Nephron progenitor cell (in vitro differentiated cells): ENCODE data around the gene AOC3.

Experiments
- DNase-seq: peaks from one replicate; pipeline ENCODE4 v3.0.0; 2021
- H3K27ac Mint-ChIP-seq: 2 replicates; pipeline ENCODE4 v1.8.0; 2021; ENCODE audit warnings: mild to moderate bottlenecking, moderate library complexity, mixed read lengths
- H3K27me3 Mint-ChIP-seq: 2 replicates; pipeline ENCODE4 v1.8.0; 2021; ENCODE audit warnings: mild to moderate bottlenecking, low read depth, mixed read lengths; ENCODE audit not compliant: poor library complexity
- H3K36me3 Mint-ChIP-seq: 2 replicates; pipeline ENCODE4 v1.8.0; 2021; ENCODE audit warnings: low read depth, mixed read lengths
- H3K4me1 Mint-ChIP-seq: 2 replicates; pipeline ENCODE4 v1.8.0; 2021; ENCODE audit warnings: mixed read lengths
- H3K4me3 Mint-ChIP-seq: 2 replicates; pipeline ENCODE4 v1.8.0; 2021; ENCODE audit warnings: mild to moderate bottlenecking, moderate library complexity, mixed read lengths
- H3K9me3 Mint-ChIP-seq: 2 replicates; pipeline ENCODE4 v1.8.0; 2021; ENCODE audit warnings: mild to moderate bottlenecking, moderate library complexity, mixed read lengths
- CTCF ChIP-seq: fragments of 200-600 bp; sonication (generic); IDR thresholded peaks from 2 replicates; pipeline ENCODE4 v1.5.0; 2021; ENCODE audit warnings: antibody characterized with exemption

Gene AOC3

DNA sequence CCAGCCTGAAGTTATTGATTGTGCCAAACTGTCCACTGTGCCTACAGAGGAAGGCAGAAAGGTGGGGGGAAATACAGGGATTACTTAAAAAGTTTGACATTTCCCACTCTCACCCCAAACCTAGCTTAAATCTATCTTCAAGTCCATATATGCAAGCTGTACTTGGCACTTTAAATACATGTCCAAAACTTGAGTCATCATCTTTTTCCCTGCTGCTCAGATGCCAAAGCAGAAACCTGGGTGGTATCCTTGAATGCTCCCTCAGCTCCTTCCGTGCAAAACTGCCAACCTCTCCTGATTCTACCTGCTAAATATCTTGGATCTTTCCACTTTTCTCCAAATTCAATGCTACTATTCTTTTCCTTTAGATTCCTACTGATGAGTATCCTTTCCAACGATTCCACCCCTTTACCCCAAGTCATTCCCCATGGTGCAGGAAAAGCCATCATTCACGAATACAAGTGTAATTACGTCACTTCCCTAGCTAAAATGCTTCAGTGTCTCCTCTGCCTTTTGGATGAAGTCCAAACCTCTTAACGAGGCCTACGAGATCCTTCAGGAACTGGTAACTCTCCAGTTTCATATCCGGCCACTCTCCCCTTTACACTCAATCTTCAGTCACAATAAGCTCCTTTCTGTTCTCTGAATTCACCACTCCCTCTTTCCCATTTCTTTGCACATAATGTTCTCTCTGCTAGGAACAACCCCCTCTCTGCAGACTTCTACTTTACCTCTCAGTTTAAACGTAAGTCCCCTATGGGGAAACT, 36.2 kb upstream of the AOC3 start:
- Mint-ChIP-seq H3K9me3 (no peaks in the 10 kb centered on the region), H3K27me3 (no peaks in the 10 kb centered on the region), H3K4me3 (no peak overlapping the region), H3K4me1 (no peaks in the 10 kb centered on the region), H3K36me3 (peaks cover 66% of the 10 kb centered on the region), H3K27ac (no peak overlapping the region)
- TF ChIP-seq CTCF, result no peak
- no peak for DNase-seq

GRCh38 chr17:42817866-42818265, 33.1 kb upstream of the AOC3 start:
- H3K27ac Mint-ChIP-seq, result no peak overlapping the region
- DNase-seq, result no peak
- peaks cover 66% of the 10 kb centered on the region for H3K36me3 Mint-ChIP-seq
- no peaks in the 10 kb centered on the region for H3K27me3 Mint-ChIP-seq
- H3K9me3 Mint-ChIP-seq, result no peaks in the 10 kb centered on the region
- TF ChIP-seq CTCF, result no peak
- H3K4me3 Mint-ChIP-seq, result no peak overlapping the region
- peaks cover 13% of the 10 kb centered on the region for H3K4me1 Mint-ChIP-seq

DNA sequence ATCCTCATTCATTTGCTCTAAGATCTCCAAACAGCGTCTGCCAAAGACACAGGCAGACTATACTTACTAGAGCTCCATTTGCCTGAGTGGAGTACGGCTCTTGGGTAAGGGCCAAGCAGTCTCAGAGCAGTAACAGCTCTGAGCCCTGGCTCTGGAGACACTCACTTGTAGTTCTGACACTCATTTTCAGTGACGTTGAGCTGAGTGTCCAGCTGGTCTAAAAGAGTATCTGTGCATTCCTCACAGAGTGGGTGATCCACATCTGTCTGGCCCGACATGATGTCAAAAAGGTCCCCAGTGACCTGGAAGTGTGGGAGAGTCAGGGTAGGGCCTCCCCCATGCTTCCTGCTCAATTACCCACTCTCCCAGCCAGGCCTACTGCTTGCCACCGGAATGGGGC, 32.6 kb upstream of the AOC3 start:
- Mint-ChIP-seq H3K27ac (no peak overlapping the region), H3K27me3 (no peaks in the 10 kb centered on the region), H3K4me1 (peaks cover 16% of the 10 kb centered on the region), H3K36me3 (peaks cover 65% of the 10 kb centered on the region), H3K4me3 (no peak overlapping the region), H3K9me3 (no peaks in the 10 kb centered on the region)
- TF ChIP-seq CTCF, result no peak
- DNase-seq, result no peak

GRCh38 chr17:42819939-42820535, 31.0 kb upstream of the AOC3 start:
- no peak overlapping the region for H3K4me3 Mint-ChIP-seq
- H3K36me3 Mint-ChIP-seq, result peaks cover 49% of the 10 kb centered on the region
- peak; percentile 77 for DNase-seq
- peaks cover 23% of the 10 kb centered on the region for H3K4me1 Mint-ChIP-seq
- H3K27me3 Mint-ChIP-seq, result peaks cover 5% of the 10 kb centered on the region
- peak; percentile 79 for TF ChIP-seq CTCF
- peak overlapping the region; percentile 9 for H3K27ac Mint-ChIP-seq
- no peaks in the 10 kb centered on the region for H3K9me3 Mint-ChIP-seq

DNA sequence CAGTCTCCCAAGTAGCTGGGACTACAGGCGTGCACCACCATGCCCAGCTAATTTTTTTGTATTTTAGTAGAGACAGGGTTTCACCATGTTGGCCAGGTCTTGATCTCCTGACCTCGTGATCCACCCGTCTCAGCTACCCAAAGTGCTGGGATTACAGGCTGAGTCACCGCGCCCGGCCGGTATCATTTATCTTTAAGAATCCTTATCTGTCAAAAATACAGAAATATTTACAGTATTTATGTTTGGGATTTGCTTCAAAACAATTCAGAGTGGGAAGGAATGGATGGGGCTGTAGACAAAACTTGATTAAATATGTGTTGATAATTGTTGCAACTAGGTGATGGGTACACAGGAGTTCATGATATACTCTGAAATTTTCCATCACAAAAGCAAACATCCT, 29.8 kb upstream of the AOC3 start:
- Mint-ChIP-seq H3K4me3 (peak overlapping the region; percentile 12), H3K9me3 (no peaks in the 10 kb centered on the region), H3K27ac (no peak overlapping the region), H3K27me3 (peaks cover 13% of the 10 kb centered on the region), H3K4me1 (peaks cover 23% of the 10 kb centered on the region), H3K36me3 (peaks cover 40% of the 10 kb centered on the region)
- no peak for TF ChIP-seq CTCF
- no peak for DNase-seq

DNA sequence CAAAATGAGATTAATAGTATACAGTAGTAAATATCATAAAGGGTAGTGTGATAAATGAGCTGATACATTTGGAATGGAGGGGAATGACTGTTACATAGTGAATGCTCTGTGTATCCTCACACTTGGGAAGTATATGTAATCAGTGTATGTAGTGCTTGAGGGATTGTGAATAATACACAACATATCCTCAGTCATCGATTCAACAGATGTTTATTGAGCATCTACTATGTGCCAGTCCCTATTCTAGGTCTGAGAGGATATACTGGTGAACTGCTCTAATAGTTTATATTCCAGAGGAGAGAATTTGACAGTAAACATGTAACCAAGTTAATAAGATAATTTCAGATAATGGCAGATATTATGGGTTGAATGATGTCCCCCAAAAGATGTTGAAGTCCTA, 23.5 kb upstream of the AOC3 start:
- peaks cover 53% of the 10 kb centered on the region for H3K27me3 Mint-ChIP-seq
- H3K9me3 Mint-ChIP-seq, result no peaks in the 10 kb centered on the region
- no peak for DNase-seq
- no peak overlapping the region for H3K4me3 Mint-ChIP-seq
- no peaks in the 10 kb centered on the region for H3K36me3 Mint-ChIP-seq
- H3K4me1 Mint-ChIP-seq, result peaks cover 17% of the 10 kb centered on the region
- TF ChIP-seq CTCF, result no peak
- no peak overlapping the region for H3K27ac Mint-ChIP-seq
